Muscle layer of duodenum (tissue), 2 donors: ENCODE results near the gene NTF4.

Source experiments
- H3K27ac ChIP-seq: one replicate; pipeline ENCODE4 v1.7.0; 2013; ENCODE audit warnings: mild to moderate bottlenecking, low read length
- H3K27me3 ChIP-seq: one replicate; pipeline ENCODE4 v1.7.0; 2013; ENCODE audit warnings: low read depth, mild to moderate bottlenecking, control low read depth, low read length
- H3K36me3 ChIP-seq, 2 donors: one replicate each; pipeline ENCODE4 v1.7.0; 2013; ENCODE audit warnings: low read length in 2 of 2, control low read depth in 1 of 2, mild to moderate bottlenecking in 1 of 2; ENCODE audit not compliant: insufficient read depth in 2 of 2, control insufficient read depth in 1 of 2
- H3K4me1 ChIP-seq, 2 donors: one replicate each; pipeline ENCODE4 v1.7.0; 2013; ENCODE audit warnings: low read length in 2 of 2, mild to moderate bottlenecking in 2 of 2, control low read depth in 1 of 2, moderate library complexity in 1 of 2; ENCODE audit not compliant: insufficient read depth in 2 of 2, control insufficient read depth in 1 of 2
- H3K4me3 ChIP-seq, 2 donors: one replicate each; pipeline ENCODE4 v1.7.0; 2013; ENCODE audit warnings: low read length in 2 of 2, low read depth in 1 of 2, mild to moderate bottlenecking in 1 of 2
- H3K9me3 ChIP-seq, 2 donors: one replicate each; pipeline ENCODE4 v1.7.0; 2013; ENCODE audit warnings: low read length in 2 of 2, control low read depth in 1 of 2, mild to moderate bottlenecking in 1 of 2; ENCODE audit not compliant: control insufficient read depth in 1 of 2
- donor health status: healthy.

Gene NTF4

DNA sequence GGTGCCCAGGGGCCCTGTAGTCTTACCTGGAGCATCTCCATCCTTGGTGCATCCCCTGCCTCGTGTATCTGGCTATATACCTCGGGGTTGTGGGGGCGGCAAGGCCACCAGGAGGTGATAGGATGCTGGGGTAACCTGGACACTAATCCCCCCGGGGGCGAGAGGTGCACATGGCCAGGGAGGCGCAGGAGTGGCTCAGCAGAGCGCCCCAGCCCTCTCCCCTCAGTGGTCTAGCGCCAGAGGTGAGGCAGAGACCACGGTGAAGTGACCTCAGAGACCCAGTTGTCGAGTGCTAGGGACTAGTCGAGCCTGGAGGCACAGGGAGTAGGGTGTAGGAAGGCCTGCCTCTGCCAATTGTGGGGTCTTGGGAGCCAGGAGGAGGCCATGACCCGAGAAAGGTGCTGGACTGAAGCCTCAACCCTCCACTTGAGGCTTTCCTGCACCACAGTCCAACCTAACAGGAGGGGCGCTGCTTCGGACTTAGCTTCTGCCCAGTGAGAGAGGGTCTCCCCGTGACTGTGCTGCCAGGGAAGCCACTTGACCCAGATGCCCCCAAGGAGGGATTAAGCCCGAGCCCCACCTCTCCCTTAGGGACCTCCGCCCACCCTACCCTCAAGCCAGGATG is 47.5 kb downstream of the NTF4 start, which contains the start of gene LHB:
LHB (minus strand) TSS at position 51 of the 625 bp plus-strand sequence; CDS start at position 41, 10 bp downstream.
- Histone ChIP-seq H3K4me3 (peak within 1 kb of the TSS; percentile 38 to 69), H3K9me3 (no peaks in the 10 kb centered on the region), H3K36me3 (peaks cover 6 to 33% of the 10 kb centered on the region in 2 donors), H3K27ac (no peak within 1 kb of the TSS), H3K4me1 (peaks cover 0 to 22% of the 10 kb centered on the region in 2 donors), H3K27me3 (peaks cover 8% of the 10 kb centered on the region)

DNA sequence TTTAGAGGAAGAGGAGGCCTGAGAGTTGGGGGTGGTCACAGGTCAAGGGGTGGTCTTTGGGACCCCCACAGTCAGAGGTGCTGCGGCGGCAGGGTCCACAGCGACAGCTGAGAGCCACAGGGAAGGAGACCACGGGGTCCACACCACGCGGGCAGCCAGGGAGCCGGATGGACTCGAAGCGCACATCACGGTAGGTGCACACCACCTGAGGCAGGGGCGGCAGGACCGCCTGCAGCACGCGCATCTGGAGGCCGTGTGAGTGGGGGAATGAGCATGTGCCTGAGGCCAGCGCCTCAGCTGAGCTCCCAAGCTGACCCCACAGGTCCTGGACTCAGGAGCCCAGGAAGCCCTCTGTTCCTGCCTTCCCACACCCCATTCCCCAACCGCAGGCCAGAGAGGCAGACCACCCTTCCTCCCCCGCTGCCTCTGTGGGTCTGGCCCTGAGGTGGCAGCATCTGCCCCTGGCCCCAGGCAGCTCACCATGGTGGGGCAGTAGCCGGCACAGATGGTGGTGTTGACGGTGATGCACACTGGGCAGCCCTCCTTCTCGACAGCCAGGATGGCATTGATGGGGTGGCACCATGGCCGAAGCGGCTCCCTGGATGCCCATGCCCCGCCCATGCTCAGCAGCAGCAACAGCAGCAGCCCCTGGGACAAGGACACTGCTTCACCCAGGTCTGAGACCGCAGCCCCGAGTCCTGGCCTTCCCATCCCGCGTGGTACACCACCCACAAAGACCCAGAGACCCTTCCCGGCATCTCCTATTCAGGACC is 48.4 kb downstream of the NTF4 start:
- Histone ChIP-seq H3K36me3 (peaks cover 13 to 42% of the 10 kb centered on the region in 2 donors), H3K4me3 (no peak overlapping the region), H3K9me3 (no peaks in the 10 kb centered on the region), H3K27me3 (peaks cover 8% of the 10 kb centered on the region), H3K27ac (no peak overlapping the region), H3K4me1 (peaks cover 0 to 22% of the 10 kb centered on the region in 2 donors)

DNA sequence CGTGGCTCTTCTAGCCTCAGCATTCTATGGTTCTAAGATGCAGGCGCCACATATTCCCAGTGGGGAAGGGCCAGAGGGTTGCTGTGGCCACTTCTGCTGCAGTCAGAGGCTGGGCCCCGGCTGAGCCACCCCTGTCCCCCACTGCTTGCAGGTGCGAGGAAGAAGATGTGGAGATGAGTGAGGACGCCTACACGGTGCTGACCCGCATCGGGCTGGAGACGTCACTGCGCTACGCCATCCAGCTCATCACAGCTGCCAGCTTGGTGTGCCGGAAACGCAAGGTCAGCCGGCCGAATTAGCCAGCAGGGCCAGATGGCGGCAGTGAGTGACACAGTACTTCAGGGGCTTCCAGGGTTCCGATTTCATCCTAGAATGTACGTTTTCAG is 49.8 kb downstream of the NTF4 start:
- H3K36me3 ChIP-seq: peaks cover 14 to 56% of the 10 kb centered on the region in 2 donors
- no peaks in the 10 kb centered on the region for H3K9me3 ChIP-seq
- no peak overlapping the region for H3K4me3 ChIP-seq
- peaks cover 0 to 22% of the 10 kb centered on the region in 2 donors for H3K4me1 ChIP-seq
- H3K27ac ChIP-seq: no peak overlapping the region
- H3K27me3 ChIP-seq: no peaks in the 10 kb centered on the region

DNA sequence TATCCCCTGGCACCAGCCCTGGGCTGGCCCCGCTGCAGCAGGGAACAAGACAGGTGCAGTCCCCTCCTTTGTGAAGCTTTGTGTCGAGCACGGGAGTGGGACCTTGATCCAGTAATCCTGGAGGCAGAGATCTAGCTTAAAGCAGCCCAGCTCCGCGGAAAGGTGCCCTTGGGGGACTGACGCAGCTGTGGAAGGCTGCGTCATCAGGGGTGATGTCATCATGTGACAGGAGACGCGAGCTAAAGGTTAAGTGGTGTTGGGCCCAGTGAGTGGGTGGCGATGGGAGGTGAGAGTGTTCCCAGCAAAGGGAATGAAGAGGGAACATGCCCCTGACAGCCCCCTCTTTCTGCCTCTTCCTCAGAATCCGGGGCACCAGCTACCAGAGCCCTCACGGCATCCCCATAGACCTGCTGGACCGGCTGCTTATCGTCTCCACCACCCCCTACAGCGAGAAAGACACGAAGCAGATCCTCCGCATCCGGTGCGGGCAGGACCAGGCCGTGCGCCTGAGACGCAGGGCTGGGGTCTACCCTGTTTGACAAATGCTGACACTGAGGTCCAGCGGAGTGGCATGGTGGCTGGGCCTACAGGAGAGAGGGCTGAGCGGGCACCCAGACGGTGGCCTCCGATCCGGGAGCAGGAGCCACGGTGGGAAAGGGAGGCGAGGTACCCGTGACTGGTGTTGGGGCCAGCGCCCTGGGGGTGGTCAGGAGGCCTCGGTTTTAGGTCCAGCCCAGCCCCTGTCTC is 50.3 kb downstream of the NTF4 start:
- Histone ChIP-seq H3K4me1 (peaks cover 0 to 17% of the 10 kb centered on the region in 2 donors), H3K36me3 (peaks cover 14 to 61% of the 10 kb centered on the region in 2 donors), H3K27me3 (no peaks in the 10 kb centered on the region), H3K4me3 (no peak overlapping the region), H3K27ac (no peak overlapping the region), H3K9me3 (no peaks in the 10 kb centered on the region)

DNA sequence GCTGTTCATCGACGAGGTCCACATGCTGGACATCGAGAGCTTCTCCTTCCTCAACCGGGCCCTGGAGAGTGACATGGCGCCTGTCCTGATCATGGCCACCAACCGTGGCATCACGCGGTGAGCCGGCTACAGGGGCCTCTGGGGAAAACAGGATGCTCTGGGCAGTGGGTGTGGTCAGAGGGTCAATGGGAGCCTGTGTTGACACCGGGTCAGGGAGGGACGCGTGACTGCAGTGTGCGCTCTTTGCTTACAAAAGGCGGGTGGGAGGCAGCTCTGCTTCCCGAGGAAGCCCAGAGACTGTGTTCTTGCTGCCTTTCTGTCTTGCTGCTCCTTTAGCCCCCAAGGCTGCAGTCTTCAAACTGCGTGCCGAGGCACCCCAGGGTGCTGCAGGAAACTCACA is 53.4 kb downstream of the NTF4 start:
- H3K4me1 ChIP-seq: no peaks in the 10 kb centered on the region
- no peak overlapping the region for H3K4me3 ChIP-seq
- H3K36me3 ChIP-seq: peaks cover 27 to 74% of the 10 kb centered on the region in 2 donors
- no peaks in the 10 kb centered on the region for H3K9me3 ChIP-seq
- H3K27ac ChIP-seq: no peak overlapping the region
- H3K27me3 ChIP-seq: no peaks in the 10 kb centered on the region
